Esophagus (tissue), 2 donors: ENCODE measurements around the gene FGFR3. TPM values are rescaled to one million over a fixed set of nuclear protein-coding genes. Genes with fewer than 3 reads are reported as not detected.

ENCODE experiments used
- H3K27ac ChIP-seq, 2 donors: one replicate each; pipeline ENCODE4 v1.5.1; 2013; ENCODE audit warnings: low read depth in 2 of 2, mild to moderate bottlenecking in 2 of 2, inconsistent platforms in 1 of 2, low read length in 1 of 2, moderate library complexity in 1 of 2
- H3K27me3 ChIP-seq, 2 donors: one replicate each; pipeline ENCODE4 v1.6.1; 2013; ENCODE audit warnings: low read length in 2 of 2, control low read depth in 1 of 2, mild to moderate bottlenecking in 1 of 2; ENCODE audit not compliant: insufficient read depth in 2 of 2, control insufficient read depth in 1 of 2
- H3K36me3 ChIP-seq, 2 donors: one replicate each; pipeline ENCODE4 v1.6.1; 2013; ENCODE audit warnings: low read length in 1 of 2; ENCODE audit not compliant: control insufficient read depth in 2 of 2, insufficient read depth in 2 of 2
- H3K4me1 ChIP-seq, 2 donors: one replicate each; pipeline ENCODE4 v1.6.1; 2013; ENCODE audit warnings: low read length in 1 of 2; ENCODE audit not compliant: control insufficient read depth in 2 of 2, insufficient read depth in 2 of 2
- H3K4me3 ChIP-seq, 2 donors: one replicate each; pipeline ENCODE4 v1.5.1; 2013; ENCODE audit warnings: low read length in 2 of 2, mild to moderate bottlenecking in 2 of 2, low read depth in 1 of 2, moderate library complexity in 1 of 2
- H3K9me3 ChIP-seq, 2 donors: one replicate each; pipeline ENCODE4 v1.6.1; 2013; ENCODE audit warnings: mild to moderate bottlenecking in 2 of 2, low read depth in 1 of 2, low read length in 1 of 2, moderate library complexity in 1 of 2; ENCODE audit not compliant: control insufficient read depth in 2 of 2, insufficient read depth in 1 of 2
- WGBS, 2 donors: extraction: QIAGEN DNeasy Blood & Tissue Kit; methylation state at CpG; one replicate each; pipeline ENCODE4 v1.1.7; 2013; 5-methylcytosine and 5-hydroxymethylcytosine counted together
- polyA plus RNA-seq, 2 donors: library from polyadenylated mRNA; stranded (reverse); fragments of 200-250 nt; gene quantifications; one replicate each; pipeline ENCODE4 v1.2.3, GENCODE V29; 2013
- donor health status: healthy with polysubstance abuse.
- donor health status: Bipolar disorder and iron deficiency.

FGFR3 gene
- polyA plus RNA-seq, 2 donors: 97.6 to 121 TPM

- Histone ChIP-seq H3K27ac (no peak overlapping the region), H3K27me3 (no peaks in the 10 kb centered on the region), H3K9me3 (no peaks in the 10 kb centered on the region), H3K4me1 (peaks cover 13 to 57% of the 10 kb centered on the region in 2 donors), H3K4me3 (no peak overlapping the region), H3K36me3 (no peaks in the 10 kb centered on the region)
- WGBS, 2 donors: 77 to 79% methylated on average over 24 of the region's 24 CpGs
Measured at GRCh38 chr4:1776521-1777161, 16.5 kb upstream of the FGFR3 start.

GRCh38 chr4:1777822-1778641 is 15.1 kb upstream of the FGFR3 start:
- Histone ChIP-seq H3K27ac (no peak overlapping the region), H3K27me3 (no peaks in the 10 kb centered on the region), H3K4me1 (peaks cover 9 to 58% of the 10 kb centered on the region in 2 donors), H3K4me3 (no peak overlapping the region), H3K9me3 (no peaks in the 10 kb centered on the region), H3K36me3 (no peaks in the 10 kb centered on the region)
- WGBS, 2 donors: 36 to 51% methylated on average over 27 of the region's 27 CpGs

GRCh38 chr4:1778642-1779392 is 14.3 kb upstream of the FGFR3 start:
- H3K9me3 ChIP-seq: no peaks in the 10 kb centered on the region
- H3K4me3 ChIP-seq: no peak overlapping the region
- no peaks in the 10 kb centered on the region for H3K27me3 ChIP-seq
- peaks cover 9 to 60% of the 10 kb centered on the region in 2 donors for H3K4me1 ChIP-seq
- no peak overlapping the region for H3K27ac ChIP-seq
- 80 to 81% methylated on average over 18 of the region's 18 CpGs for WGBS, 2 donors
- no peaks in the 10 kb centered on the region for H3K36me3 ChIP-seq

- WGBS, 2 donors: 67 to 69% methylated on average over 18 of the region's 18 CpGs
- H3K27ac ChIP-seq: no peak overlapping the region
- H3K27me3 ChIP-seq: no peaks in the 10 kb centered on the region
- H3K9me3 ChIP-seq: no peaks in the 10 kb centered on the region
- no peak overlapping the region for H3K4me3 ChIP-seq
- no peaks in the 10 kb centered on the region for H3K36me3 ChIP-seq
- peaks cover 9 to 70% of the 10 kb centered on the region in 2 donors for H3K4me1 ChIP-seq
Measured at GRCh38 chr4:1779588-1780382, 13.3 kb upstream of the FGFR3 start.

GRCh38 chr4:1780435-1780834 is 12.7 kb upstream of the FGFR3 start:
- 76 to 82% methylated on average over 14 of the region's 14 CpGs for WGBS, 2 donors
- Histone ChIP-seq H3K4me1 (peaks cover 9 to 76% of the 10 kb centered on the region in 2 donors), H3K36me3 (no peaks in the 10 kb centered on the region), H3K27ac (no peak overlapping the region), H3K9me3 (no peaks in the 10 kb centered on the region), H3K27me3 (no peaks in the 10 kb centered on the region), H3K4me3 (no peak overlapping the region)

DNA sequence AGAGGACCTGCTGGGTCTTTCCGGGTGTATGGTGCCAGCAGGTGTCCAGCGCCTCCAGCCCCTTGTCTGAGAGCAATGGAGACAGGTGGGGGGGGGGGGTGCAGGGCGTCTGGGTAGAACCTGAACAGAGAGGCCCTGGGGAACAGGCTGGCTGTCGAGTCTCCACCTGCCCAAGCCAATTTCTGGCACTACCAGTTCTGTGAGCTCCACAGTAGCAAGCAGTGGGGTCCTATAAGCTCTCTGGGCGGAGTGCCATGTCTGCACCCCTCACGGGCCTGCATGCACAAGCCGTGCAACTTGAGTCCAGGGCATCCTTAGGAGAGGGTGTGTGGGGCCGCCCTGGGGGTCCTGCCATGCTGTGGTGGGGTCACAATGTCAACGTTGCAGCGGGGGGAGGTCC is 10.1 kb upstream of the FGFR3 start:
- no peak overlapping the region for H3K4me3 ChIP-seq
- peaks cover 8 to 76% of the 10 kb centered on the region in 2 donors for H3K4me1 ChIP-seq
- H3K36me3 ChIP-seq: no peaks in the 10 kb centered on the region
- peak overlapping the region; percentile 49 to 61 for H3K27ac ChIP-seq
- no peaks in the 10 kb centered on the region for H3K27me3 ChIP-seq
- WGBS, 2 donors: 51 to 61% methylated on average over 9 to 10 of the region's 10 CpGs
- H3K9me3 ChIP-seq: no peaks in the 10 kb centered on the region

DNA sequence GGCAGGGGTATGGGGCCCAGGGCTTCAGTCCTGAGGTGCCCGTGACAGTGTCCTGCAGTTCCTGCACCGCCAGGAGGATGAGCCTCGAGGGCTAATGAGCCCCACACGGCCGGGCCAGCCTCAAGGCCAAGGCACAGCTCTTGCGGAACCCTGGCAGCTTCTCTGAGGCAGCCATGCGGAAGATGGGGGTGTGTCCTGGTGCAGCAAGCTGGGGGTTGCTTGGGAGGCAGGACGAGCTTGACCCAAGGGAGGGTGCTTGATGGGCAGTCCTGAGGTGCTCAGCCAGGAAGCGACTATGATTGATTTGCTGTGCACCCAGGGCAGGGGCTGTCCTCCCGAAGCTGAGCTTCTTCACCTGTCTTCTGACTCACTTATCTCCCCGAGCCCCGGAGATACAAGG is 9.1 kb upstream of the FGFR3 start:
- Histone ChIP-seq H3K27ac (peak overlapping the region; percentile 92), H3K27me3 (no peaks in the 10 kb centered on the region), H3K4me1 (peaks cover 4 to 71% of the 10 kb centered on the region in 2 donors), H3K9me3 (no peaks in the 10 kb centered on the region), H3K36me3 (no peaks in the 10 kb centered on the region), H3K4me3 (no peak overlapping the region)
- 43 to 70% methylated on average over 12 of the region's 12 CpGs for WGBS, 2 donors

DNA sequence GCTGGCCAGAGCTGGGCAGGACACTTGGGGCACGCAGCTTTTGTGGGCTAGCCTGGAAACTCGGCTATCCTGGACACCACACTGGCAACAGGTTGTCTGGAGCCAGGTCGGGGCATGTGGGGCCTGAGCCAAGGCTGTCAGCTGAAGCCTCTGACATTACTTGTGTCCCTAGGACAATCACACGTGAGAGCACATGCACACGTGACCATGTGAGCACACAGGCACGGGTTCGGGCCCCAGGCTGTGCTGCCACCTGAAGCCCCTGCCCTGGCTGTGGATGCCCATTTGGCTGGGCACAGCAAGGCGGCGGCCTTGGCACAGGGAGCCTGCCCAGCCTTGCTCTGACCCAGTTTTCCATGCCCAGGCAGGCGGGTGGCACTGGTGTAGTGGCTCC is 8.7 kb upstream of the FGFR3 start:
- Histone ChIP-seq H3K9me3 (no peaks in the 10 kb centered on the region), H3K4me1 (peaks cover 8 to 71% of the 10 kb centered on the region in 2 donors), H3K27me3 (no peaks in the 10 kb centered on the region), H3K4me3 (no peak overlapping the region), H3K27ac (peak overlapping the region; percentile 92), H3K36me3 (no peaks in the 10 kb centered on the region)
- WGBS, 2 donors: 45 to 64% methylated on average over 10 of the region's 10 CpGs
